ENCODE results near the gene GPR148.

DNA sequence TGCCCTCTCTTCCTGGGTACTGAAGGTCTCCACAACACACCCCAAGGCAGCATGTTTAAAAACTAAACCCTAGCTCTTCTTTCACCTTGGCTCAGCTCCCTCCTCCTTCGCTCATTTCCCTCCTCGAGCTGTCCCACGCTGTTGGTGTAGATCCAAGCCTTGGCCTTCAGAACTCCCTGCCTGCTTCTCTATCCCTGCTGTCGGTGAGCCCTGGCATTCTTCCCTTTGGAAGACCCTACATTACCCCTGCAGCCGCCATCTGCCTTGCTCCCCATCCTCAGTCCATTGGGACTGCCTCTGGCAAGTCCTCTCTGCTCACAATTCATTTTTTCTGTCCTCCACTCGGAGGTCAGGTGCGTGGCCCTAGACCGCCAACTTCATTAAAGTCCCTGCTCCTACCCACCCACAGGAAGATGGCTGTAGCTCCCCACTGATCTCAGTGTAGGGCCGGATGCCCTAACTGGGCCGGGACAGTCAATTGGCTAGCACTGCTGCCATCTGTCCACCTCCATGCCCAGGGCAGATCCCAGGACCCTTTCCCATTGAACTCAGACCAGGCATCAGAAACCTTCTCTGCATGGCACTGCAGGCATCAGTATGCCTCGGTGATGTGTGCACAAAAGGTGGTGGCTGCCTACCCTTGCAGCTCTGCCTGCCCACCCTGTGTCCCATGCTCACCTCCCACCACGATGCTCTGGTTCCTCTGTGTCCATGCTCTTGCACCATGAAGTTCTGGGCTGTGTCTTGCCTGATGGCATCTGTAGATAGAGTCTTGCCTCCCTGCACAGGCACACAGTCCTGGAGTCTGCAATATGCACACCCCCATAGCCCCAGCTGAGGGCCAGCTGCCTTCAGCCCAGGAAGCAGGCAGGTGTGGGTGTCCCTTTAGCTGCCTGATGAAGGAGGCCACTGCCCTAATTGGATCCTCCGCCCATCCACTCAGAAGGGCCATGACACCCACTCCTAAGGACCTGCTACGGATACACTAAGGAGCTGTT lies 32.2 kb downstream of the GPR148 start:
- TF ChIP-seq, protein P1, sequence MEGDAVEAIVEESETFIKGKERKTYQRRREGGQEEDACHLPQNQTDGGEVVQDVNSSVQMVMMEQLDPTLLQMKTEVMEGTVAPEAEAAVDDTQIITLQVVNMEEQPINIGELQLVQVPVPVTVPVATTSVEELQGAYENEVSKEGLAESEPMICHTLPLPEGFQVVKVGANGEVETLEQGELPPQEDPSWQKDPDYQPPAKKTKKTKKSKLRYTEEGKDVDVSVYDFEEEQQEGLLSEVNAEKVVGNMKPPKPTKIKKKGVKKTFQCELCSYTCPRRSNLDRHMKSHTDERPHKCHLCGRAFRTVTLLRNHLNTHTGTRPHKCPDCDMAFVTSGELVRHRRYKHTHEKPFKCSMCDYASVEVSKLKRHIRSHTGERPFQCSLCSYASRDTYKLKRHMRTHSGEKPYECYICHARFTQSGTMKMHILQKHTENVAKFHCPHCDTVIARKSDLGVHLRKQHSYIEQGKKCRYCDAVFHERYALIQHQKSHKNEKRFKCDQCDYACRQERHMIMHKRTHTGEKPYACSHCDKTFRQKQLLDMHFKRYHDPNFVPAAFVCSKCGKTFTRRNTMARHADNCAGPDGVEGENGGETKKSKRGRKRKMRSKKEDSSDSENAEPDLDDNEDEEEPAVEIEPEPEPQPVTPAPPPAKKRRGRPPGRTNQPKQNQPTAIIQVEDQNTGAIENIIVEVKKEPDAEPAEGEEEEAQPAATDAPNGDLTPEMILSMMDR (optimal IDR thresholded peaks at IDR 0.05 in 1 of 3, IDR thresholded peaks at IDR 0.05 in 1 of 3, conservative IDR thresholded peaks at IDR 0.05 in 1 of 3; ENCODE audit: extremely low read depth in 1 of 3, insufficient read depth in 2 of 3, low read length in 3 of 3) = no peak
- TF ChIP-seq EZH2 (IDR thresholded peaks at IDR 0.05; ENCODE audit: low read length) = no peak
